NCI-H226 (cell line): Measurements from ENCODE around the gene CUL7.
A peak's percentile ranks its signal among the peaks of the same experiment; 100 is the strongest.
"Not testable (repeated sequence)": the region's sequence is repeated elsewhere in the genome, so short reads cannot be mapped to it uniquely, and the experiment has no call there.

Experiments
- DNase-seq: peaks from one replicate; pipeline ENCODE4 v3.0.0-alpha.2; 2015

Gene CUL7

GRCh38 chr6:43043310-43043709, 10.3 kb downstream of the CUL7 start:
- no peak for DNase-seq

- not testable (repeated sequence) for DNase-seq
Observed at GRCh38 chr6:43041475-43041874, 12.2 kb downstream of the CUL7 start.

GRCh38 chr6:43040542-43041257, 13.0 kb downstream of the CUL7 start:
- no peak for DNase-seq

GRCh38 chr6:43038727-43039126, 14.9 kb downstream of the CUL7 start:
- no peak for DNase-seq

GRCh38 chr6:43037706-43038105, 15.9 kb downstream of the CUL7 start:
- no peak for DNase-seq

DNA sequence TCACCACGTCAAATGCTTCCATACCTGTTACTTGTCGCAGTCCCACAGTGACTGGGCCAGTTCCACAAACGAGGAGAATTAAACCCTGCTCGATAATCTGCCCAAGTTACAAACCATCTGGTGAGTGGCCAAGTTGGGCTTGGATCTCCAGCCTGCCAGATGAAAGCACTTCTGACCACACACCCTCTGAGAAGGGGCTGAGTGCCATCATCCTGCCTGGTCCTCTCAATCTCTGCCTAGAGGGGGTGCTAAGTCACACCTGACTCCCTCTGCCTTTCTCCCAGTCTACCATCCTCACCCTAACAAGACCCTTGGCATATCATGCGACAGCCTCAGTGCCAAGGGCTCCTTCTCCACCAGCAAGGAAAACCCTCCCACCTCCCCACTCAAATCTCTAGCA, 16.5 kb downstream of the CUL7 start:
- DNase-seq: no peak

DNA sequence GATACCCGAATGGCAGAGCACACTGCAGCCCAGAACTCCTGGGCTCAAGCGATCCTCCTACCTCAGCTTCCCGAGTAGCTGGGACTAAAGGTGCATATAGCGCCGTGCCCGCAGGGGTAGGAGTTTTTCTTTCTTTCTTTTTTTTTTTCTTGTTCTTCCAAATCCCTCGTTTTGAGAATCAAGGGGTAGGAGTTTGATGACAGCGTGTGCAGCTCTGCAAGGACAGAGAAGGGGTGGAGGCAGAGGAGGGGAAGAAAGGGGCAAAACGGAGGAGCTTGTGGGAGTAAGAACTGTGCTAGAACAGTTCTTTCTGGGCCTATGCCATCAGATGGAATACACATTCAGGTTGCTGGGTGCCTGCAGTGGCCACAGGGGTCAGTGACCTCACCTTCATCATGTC, 16.9 kb downstream of the CUL7 start:
- DNase-seq: no peak

GRCh38 chr6:43035495-43036194, 18.0 kb downstream of the CUL7 start:
- no peak for DNase-seq

GRCh38 chr6:43034190-43034525, 19.5 kb downstream of the CUL7 start:
- DNase-seq: no peak

DNA sequence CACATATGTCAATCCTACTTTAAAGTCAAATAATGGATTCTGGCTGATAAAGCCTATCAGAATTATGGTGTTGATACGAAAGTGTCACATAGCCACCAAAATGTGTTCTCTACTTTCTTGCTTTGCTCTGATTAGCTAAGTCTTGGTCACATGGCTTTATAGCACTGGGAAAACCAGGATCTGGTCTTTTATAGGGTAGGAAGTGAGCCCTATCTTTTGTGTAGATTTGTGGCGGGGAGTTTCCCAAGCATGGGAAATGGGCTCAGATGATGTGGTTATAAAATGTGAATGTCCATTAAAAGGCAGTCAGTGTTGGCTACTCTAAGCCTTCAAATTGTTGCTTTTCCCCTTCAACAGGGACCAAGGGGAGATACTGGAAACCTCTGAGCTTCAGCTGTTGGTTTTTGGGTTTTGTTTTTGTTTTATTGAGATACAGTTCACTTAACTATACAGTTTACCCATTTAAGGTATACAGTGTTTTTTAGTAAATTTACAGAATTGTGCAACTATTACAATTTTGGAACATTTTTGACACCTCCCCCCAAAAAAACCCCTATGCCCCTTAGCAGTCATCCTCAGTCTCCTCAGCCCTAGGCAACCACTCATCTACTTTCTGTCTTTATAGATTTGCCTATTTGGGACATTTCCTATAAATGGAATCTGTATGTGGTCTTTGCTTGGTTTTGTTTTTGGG, 20.0 kb downstream of the CUL7 start:
- no peak for DNase-seq

GRCh38 chr6:43032326-43032725, 21.3 kb downstream of the CUL7 start:
- DNase-seq: no peak

DNA sequence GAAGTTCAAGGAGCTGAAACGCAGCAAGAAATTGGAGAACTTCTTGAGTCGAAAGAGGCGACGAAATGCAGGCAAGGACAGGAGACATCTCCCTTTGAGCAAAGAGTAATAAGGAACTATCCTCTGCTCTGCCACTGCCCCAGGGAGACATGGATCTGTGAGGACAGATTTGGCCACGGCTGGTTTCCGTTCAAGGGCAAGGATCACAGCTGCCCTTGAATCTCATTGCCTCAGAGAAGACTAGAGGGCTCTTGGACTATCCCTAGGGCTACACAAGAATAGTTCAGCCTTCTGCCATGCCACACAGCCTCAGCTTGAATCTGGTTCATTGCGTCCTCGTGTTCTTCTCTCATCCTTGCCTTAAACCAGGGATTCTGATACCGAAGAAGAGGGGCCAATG, 24.5 kb downstream of the CUL7 start:
- no peak for DNase-seq

GRCh38 chr6:43026365-43026764, 27.3 kb downstream of the CUL7 start:
- DNase-seq: no peak

GRCh38 chr6:43024436-43024835, 29.2 kb downstream of the CUL7 start:
- DNase-seq: no peak

GRCh38 chr6:43021270-43022047, 32.2 kb downstream of the CUL7 start, which contains the start of gene RRP36:
TSS of gene RRP36 (plus strand) at chr6:43021623. CDS start at chr6:43021655, 32 bp downstream.
- peak; percentile 74 for DNase-seq

DNA sequence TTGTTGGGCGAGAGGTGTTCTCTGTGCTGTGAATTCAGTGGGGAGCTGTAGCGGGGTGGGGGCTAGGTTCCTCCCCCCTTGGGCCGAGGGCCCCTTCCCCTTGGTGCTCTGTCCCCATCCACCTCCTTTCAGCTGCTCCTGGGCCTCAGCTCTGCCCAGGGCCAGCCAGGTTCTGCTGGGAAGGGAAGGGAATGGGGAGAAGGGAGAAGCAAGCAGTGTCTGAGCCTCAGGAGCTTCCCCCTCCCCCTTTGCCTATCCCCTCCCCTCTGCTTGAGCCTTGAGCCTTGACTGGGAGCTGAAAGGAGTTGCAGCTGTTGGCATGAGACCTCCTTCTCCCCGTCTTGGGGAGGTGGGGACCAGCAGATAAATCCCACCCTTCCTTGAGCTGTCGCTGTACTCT, 32.8 kb downstream of the CUL7 start:
- no peak for DNase-seq

DNA sequence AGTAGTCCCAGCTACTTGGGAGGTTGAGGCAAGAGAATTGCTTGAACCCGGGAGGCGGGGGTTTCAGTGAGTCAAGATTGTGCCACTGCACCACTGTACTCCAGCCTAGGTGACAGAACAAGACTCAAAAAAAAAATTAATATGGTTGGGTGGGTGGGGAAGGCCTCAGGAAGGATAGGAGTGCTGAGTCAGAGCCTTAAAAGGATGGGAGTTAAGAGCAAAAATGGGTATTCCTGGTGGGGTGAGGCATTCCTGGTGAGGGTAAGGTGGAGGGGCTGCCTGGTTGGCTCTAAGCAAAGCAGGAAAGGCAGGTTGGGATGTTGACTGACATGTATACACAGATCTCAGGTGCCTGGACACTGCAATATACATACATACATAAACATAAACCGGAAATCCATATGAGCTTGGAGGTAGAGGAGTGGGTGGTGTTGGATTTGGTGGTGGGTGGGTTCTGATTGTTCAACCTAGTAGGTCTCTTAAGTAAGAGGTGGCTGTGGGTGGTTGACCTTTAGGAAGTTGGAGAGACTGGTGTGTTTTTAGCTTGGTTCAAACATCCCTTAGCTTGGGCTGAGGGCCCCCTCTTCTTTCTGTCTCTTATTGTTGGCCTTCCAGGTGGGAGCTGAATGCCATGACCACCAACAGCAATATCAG, 33.5 kb downstream of the CUL7 start:
- no peak for DNase-seq

DNA sequence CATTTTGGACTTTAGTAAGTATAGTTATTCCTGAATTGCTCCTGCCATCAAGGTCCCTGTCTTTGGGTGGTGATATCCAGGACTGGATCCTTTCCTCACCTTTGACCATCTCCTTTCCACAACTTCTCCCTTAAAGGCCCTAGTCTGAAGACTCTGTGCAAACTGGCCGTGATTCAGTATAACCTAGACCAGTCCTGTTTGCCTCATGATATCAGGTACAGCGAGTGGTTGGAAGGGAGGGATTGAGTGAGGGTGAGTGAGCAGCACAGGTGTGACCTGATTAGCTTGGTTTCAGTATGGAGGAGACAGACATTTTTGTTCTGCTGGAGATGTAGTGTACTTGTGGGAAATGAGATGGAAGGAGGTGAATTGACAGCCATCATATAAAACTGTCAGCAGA, 34.5 kb downstream of the CUL7 start:
- no peak for DNase-seq

DNA sequence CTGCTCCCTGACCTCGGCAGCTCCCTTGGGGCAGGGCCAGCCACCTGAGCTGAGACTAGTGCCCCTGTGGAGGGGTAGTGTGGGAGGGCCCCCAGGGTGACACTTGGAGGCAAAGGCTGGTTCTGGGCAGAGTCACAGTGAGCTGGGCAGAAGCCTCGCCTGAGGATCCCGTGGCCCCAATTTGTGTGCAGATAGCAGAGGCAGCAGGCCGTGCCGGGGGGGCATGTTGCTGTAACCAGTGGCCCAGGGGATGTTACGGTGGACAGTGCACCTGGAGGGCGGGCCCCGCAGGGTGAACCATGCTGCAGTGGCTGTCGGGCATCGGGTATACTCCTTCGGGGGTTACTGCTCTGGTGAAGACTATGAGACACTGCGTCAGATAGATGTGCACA, 36.7 kb downstream of the CUL7 start:
- no peak for DNase-seq

DNA sequence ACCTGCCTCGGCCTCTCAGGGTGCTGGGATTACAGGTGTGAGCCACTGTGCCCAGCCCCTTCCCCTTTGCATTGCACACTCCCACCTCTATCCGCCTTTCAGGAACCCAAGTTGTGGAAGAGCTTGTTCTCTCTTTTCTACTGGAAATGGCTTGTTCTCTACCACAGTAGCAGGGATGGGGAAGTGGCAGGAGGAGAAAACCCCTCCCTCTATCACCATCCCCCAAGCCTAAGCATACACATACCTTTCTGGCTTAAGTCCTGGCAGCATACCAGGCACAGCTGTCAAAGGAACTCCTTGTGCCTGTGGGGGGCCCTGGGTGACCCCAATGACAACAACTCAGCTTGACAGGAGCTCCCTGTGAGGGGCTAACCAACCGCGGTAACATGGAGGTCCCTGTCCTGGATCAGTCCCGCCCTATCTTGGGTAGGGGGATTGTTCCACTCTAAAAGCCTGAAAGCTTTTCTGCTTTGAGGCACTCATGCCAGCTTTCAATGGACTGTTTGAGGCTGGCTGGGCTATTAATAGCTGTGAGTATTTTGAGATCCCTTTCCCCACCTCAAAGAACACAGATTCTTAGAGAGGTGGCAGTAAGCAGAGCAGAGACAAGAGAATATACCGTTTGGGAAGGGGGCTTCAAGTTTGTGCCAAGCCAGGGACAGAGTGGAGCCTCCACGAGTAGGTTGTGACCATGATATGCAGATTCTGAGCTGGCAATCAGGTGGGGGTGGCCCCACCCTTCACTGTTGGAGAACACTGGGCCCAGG, 37.3 kb downstream of the CUL7 start:
- no peak for DNase-seq

GRCh38 chr6:43014434-43014909, 39.2 kb downstream of the CUL7 start:
- no peak for DNase-seq
